Stomach (tissue), 9 donors: ENCODE data around the gene NUP62. TPM values are rescaled to one million over a fixed set of nuclear protein-coding genes. Genes with fewer than 3 reads are reported as not detected.

ENCODE experiments used
- DNase-seq, 2 donors: peaks; one replicate each; pipeline versions ENCODE4 v3.0.0 to v3.0.0-alpha.2; 2013 to 2019
- H3K27ac ChIP-seq, 5 donors: fragments of 200-600 bp in 4 of 5; sonication (generic) in 4 of 5; one replicate each; pipeline ENCODE4 v1.5.1; 2013 to 2019; ENCODE audit warnings: mild to moderate bottlenecking in 1 of 5, moderate library complexity in 1 of 5
- H3K27me3 ChIP-seq, 3 donors: fragments of 200-600 bp; sonication (generic); one replicate each; pipeline ENCODE4 v1.5.1; 2017 to 2019; ENCODE audit warnings: mixed run types in 1 of 3
- H3K36me3 ChIP-seq, 4 donors: fragments of 200-600 bp; sonication (generic); 1 replicate in 3 of 4; 2 replicates in 1 of 4; pipeline ENCODE4 v1.5.1; 2016 to 2019
- H3K4me1 ChIP-seq, 4 donors: fragments of 200-600 bp; sonication (generic); one replicate each; pipeline ENCODE4 v1.5.1; 2016 to 2019
- H3K4me3 ChIP-seq, 4 donors: fragments of 200-600 bp; sonication (generic) in 3 of 4; one replicate each; pipeline ENCODE4 v1.5.1; 2016 to 2019; ENCODE audit warnings: mild to moderate bottlenecking in 1 of 4
- H3K9me3 ChIP-seq, 4 donors: fragments of 200-600 bp; sonication (generic); one replicate each; pipeline ENCODE4 v1.5.1; 2016 to 2019
- EP300 ChIP-seq: sonication (generic); formaldehyde crosslinking; IDR thresholded peaks from one replicate; pipeline ENCODE4 v1.6.1; 2017; ENCODE audit warnings: antibody characterized with exemption
- POLR2A ChIP-seq, 4 donors: fragments of 450-650 bp; IDR thresholded peaks; one replicate each; pipeline ENCODE4 v1.6.1; 2016; ENCODE audit warnings: antibody characterized with exemption in 4 of 4, control low read depth in 2 of 4, mild to moderate bottlenecking in 1 of 4, moderate library complexity in 1 of 4
- POLR2AphosphoS5 ChIP-seq, 3 donors: sonication (generic); formaldehyde crosslinking; IDR thresholded peaks; one replicate each; pipeline ENCODE4 v1.6.1; 2016; ENCODE audit warnings: antibody characterized with exemption in 3 of 3
- WGBS, 5 donors: extraction: QIAGEN DNeasy Blood & Tissue Kit in 3 of 5; methylation state at CpG; one replicate each; pipeline versions ENCODE4 v1.1.5 to v1.1.7; 2013 to 2018; 5-methylcytosine and 5-hydroxymethylcytosine counted together
- intact Hi-C: fragments of 100-400 bp; cut with DNase I; formaldehyde crosslinking; loops from one replicate; pipeline ENCODE4 v1.15.1; 2023; ENCODE audit warnings: low total_unique reads
- polyA plus RNA-seq, 3 donors: library from polyadenylated mRNA; stranded (reverse); fragments of 200-250 nt; gene quantifications; one replicate each; pipeline ENCODE4 v1.2.3, GENCODE V29; 2013
- total RNA-seq, 5 donors: library from RNA; depleted of rRNA; stranded (reverse); fragments of >200 nt; gene quantifications; one replicate each; pipeline versions ENCODE4 v1.1.0 to v1.2.3, GENCODE V29; 2014 to 2016
- TF ChIP-seq, protein P1 (sequence below), 7 experiments: fragments of 450-650 bp in 4 of 7; fragments of 200-600 bp in 3 of 7; sonication (generic) in 3 of 7; IDR thresholded peaks; one replicate each; pipeline ENCODE4 v1.5.1; 2016 to 2019; ENCODE audit warnings: antibody characterized with exemption in 7 of 7, control low read depth in 2 of 7, mild to moderate bottlenecking in 1 of 7
- donor health status: healthy with polysubstance abuse.
- donor health status: Bipolar disorder and iron deficiency.
- donor health status: healthy.

NUP62 gene
- total and polyA plus RNA-seq, 8 donors: 5.3 to 58.0 (median 15.2) TPM

DNA sequence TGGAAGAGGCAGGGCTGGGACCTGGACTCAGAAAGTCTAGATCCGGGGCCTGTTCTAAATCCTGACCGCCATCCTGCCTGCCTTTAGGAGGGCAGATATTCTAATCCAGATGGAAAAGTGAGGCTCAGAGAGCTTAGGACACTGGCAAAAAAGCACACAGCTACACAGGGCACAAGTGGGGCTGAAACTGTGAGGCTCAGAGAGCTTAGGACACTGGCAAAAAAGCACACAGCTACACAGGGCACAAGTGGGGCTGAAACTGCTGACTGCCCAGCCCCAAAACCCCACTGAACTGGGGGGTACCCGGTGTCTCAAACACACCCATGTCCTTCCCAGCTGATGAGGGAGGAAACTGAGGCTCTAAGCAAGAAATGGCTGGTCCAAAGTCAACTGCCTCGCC lies 54.1 kb downstream of the NUP62 start:
- H3K27me3 ChIP-seq: no peaks in the 10 kb centered on the region
- peaks cover 31 to 60% (median 46%) of the 10 kb centered on the region in 4 donors for H3K4me1 ChIP-seq
- peak overlapping the region in 4 of 5 donors; percentile 98 to 100 (median 98) for H3K27ac ChIP-seq
- TF ChIP-seq POLR2AphosphoS5 (IDR thresholded peaks at IDR 0.05): no peak
- TF ChIP-seq POLR2A (IDR thresholded peaks at IDR 0.05): no peak
- no peak for TF ChIP-seq EP300
- TF ChIP-seq, protein P1, sequence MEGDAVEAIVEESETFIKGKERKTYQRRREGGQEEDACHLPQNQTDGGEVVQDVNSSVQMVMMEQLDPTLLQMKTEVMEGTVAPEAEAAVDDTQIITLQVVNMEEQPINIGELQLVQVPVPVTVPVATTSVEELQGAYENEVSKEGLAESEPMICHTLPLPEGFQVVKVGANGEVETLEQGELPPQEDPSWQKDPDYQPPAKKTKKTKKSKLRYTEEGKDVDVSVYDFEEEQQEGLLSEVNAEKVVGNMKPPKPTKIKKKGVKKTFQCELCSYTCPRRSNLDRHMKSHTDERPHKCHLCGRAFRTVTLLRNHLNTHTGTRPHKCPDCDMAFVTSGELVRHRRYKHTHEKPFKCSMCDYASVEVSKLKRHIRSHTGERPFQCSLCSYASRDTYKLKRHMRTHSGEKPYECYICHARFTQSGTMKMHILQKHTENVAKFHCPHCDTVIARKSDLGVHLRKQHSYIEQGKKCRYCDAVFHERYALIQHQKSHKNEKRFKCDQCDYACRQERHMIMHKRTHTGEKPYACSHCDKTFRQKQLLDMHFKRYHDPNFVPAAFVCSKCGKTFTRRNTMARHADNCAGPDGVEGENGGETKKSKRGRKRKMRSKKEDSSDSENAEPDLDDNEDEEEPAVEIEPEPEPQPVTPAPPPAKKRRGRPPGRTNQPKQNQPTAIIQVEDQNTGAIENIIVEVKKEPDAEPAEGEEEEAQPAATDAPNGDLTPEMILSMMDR (IDR thresholded peaks at IDR 0.05): no peak
- DNase-seq: no peak
- 82 to 91% (median 85%) methylated on average over 4 of the region's 4 CpGs for WGBS, 5 donors
- H3K4me3 ChIP-seq: peak overlapping the region in 3 of 4 donors; percentile 73 to 100 (median 93)
- intact Hi-C loops: no loop called here
- no peaks in the 10 kb centered on the region for H3K9me3 ChIP-seq
- peaks cover 11 to 49% (median 42%) of the 10 kb centered on the region in 4 donors for H3K36me3 ChIP-seq

DNA sequence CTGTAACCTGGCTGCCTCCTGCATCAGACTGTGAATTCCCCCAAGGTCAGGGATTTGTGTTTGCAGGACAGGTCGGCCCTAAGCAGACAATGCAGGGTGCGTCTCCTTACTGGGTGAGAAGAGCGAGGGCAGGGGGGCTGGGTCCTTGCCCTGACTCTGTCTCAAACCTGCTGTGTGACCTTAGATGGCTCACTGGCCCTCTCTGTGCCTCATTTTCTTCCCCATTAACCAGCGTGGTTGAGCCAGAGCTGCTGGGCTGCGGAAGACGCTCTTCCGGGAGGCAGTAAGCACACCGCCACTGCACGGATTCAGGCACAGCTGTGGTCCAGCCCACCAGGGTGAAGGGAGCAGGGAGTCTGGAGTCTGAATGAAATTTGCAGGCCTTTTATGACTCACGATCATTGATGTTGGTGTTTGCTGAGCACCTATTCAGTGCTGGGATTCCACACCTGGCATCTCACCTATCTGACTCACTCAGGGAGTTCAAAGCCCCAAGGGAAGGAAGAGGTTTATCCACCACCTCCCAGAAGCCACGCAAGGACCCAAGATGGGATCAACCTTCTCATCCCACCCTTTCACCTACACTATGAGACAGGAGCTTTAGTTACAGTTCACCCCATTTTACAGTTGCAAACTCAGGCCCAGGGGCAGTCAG lies 54.7 kb downstream of the NUP62 start:
- Histone ChIP-seq H3K27ac (peak overlapping the region in 2 of 5 donors; percentile 15 to 100), H3K9me3 (no peaks in the 10 kb centered on the region), H3K36me3 (peaks cover 7 to 44% (median 37%) of the 10 kb centered on the region in 4 donors), H3K4me3 (peak overlapping the region in 2 of 4 donors; percentile 73 to 93), H3K27me3 (no peaks in the 10 kb centered on the region), H3K4me1 (peaks cover 33 to 64% (median 51%) of the 10 kb centered on the region in 4 donors)
- intact Hi-C loops: no loop called here
- TF ChIP-seq POLR2A (IDR thresholded peaks at IDR 0.05) (no peak), EP300 (no peak), POLR2AphosphoS5 (IDR thresholded peaks at IDR 0.05) (no peak)
- TF ChIP-seq, protein P1 (IDR thresholded peaks at IDR 0.05): no peak
- DNase-seq: no peak
- WGBS, 5 donors: 85 to 91% (median 89%) methylated on average over 11 of the region's 11 CpGs

DNA sequence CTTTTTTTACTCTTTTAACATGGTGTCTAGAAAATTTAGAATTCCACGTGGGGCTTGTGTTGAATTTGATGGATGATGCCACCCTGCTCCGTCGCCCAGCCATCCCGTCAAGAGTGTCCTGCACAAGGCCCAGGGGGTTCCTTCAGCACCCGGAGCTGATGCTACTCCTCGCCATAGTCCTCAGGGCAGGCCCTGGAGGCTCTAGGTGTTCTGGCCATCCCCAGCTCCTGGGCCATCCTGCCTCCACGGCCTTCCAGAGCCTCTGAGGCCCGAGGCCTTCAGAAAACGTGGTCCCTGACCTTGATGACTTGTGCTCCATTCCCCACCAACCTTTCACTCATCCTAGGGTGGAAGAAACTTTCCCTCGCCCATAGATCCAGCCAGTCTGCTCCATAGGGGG lies 55.5 kb downstream of the NUP62 start:
- no peak for TF ChIP-seq POLR2A (IDR thresholded peaks at IDR 0.05)
- TF ChIP-seq, protein P1 (IDR thresholded peaks at IDR 0.05): no peak
- no peak for TF ChIP-seq EP300
- TF ChIP-seq POLR2AphosphoS5 (IDR thresholded peaks at IDR 0.05): no peak
- H3K9me3 ChIP-seq: no peaks in the 10 kb centered on the region
- WGBS, 5 donors: 82 to 91% (median 90%) methylated on average over 10 of the region's 10 CpGs
- no peak overlapping the region for H3K4me3 ChIP-seq
- peaks cover 7 to 36% (median 29%) of the 10 kb centered on the region in 4 donors for H3K36me3 ChIP-seq
- H3K4me1 ChIP-seq: peaks cover 32 to 60% (median 49%) of the 10 kb centered on the region in 4 donors
- DNase-seq: no peak
- intact Hi-C loops: no loop called here
- H3K27ac ChIP-seq: no peak overlapping the region
- H3K27me3 ChIP-seq: no peaks in the 10 kb centered on the region

DNA sequence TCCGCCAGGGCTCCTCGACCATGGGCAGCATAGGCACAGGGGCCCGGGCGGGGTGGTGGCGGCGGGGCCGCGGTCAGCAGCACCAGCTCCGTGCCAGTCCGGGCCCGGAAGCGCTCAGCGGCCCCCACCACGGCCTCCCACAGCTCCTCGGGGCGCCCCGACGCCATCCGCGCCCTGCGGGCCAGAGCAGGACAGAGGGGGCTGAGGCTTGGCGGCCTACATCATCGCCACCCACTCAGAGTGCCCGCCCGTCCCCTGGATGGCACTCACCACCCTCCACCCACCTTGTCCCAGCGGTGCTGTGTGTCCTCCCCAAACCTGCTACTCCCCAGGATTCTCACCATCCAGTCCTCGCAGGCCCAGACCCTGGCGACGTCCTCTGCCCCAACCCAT lies 56.2 kb downstream of the NUP62 start:
- intact Hi-C loops: no loop called here
- H3K27me3 ChIP-seq: no peaks in the 10 kb centered on the region
- H3K9me3 ChIP-seq: no peaks in the 10 kb centered on the region
- no peak for TF ChIP-seq POLR2A (IDR thresholded peaks at IDR 0.05)
- no peak for TF ChIP-seq EP300
- no peak for TF ChIP-seq POLR2AphosphoS5 (IDR thresholded peaks at IDR 0.05)
- TF ChIP-seq, protein P1 (IDR thresholded peaks at IDR 0.05): no peak
- 88 to 94% (median 94%) methylated on average over 23 to 29 of the region's 29 CpGs for WGBS, 5 donors
- H3K4me1 ChIP-seq: peaks cover 30 to 60% (median 49%) of the 10 kb centered on the region in 4 donors
- H3K4me3 ChIP-seq: no peak overlapping the region
- no peak overlapping the region for H3K27ac ChIP-seq
- DNase-seq: no peak
- peaks cover 7 to 32% (median 27%) of the 10 kb centered on the region in 4 donors for H3K36me3 ChIP-seq
